Brain microvascular endothelial cell (primary cell): ENCODE measurements around the gene COX7B2.

Experiments used
- DNase-seq: peaks from one replicate; pipeline ENCODE4 v3.0.0-alpha.2; 2020
- H3K27ac ChIP-seq: fragments of 250-450 bp; sonication (Bioruptor Pico); 2 replicates; pipeline ENCODE4 v1.5.1; 2020; ENCODE audit warnings: mild to moderate bottlenecking, moderate library complexity
- H3K27me3 ChIP-seq: fragments of 250-450 bp; sonication (Bioruptor Pico); replicated peaks from 2 replicates; pipeline ENCODE4 v1.5.1; 2020; ENCODE audit warnings: mild to moderate bottlenecking
- H3K36me3 ChIP-seq: fragments of 250-450 bp; sonication (Bioruptor Pico); replicated peaks from 2 replicates; pipeline ENCODE4 v1.5.1; 2020; ENCODE audit warnings: mild to moderate bottlenecking
- H3K4me3 ChIP-seq: 2 replicates; pipeline ENCODE4 v1.5.1; 2011; ENCODE audit warnings: low read depth, mild to moderate bottlenecking, control low read depth, low read length, moderate library complexity
- CTCF ChIP-seq: IDR thresholded peaks from 2 replicates; pipeline ENCODE4 v1.5.1; 2011; ENCODE audit warnings: low read depth, mild to moderate bottlenecking, moderate library complexity, low read length, control low read depth, inconsistent platforms; ENCODE audit errors: missing control alignments
- in situ Hi-C: cut with HindIII; loops from 2 replicates; pipeline ENCODE4 v1.10.0; 2017; ENCODE audit warnings: low sequenced_read_pairs, low pct_ligation_motif_present

The COX7B2 gene

GRCh38 chr4:46715468-46715867, 193.6 kb downstream of the COX7B2 start:
- no peaks in the 10 kb centered on the region for H3K36me3 ChIP-seq
- in situ Hi-C loops = no loop called here
- no peak for DNase-seq
- H3K27ac ChIP-seq = no peak overlapping the region
- no peak for TF ChIP-seq CTCF
- H3K4me3 ChIP-seq = no peak overlapping the region
- H3K27me3 ChIP-seq = no peaks in the 10 kb centered on the region

DNA sequence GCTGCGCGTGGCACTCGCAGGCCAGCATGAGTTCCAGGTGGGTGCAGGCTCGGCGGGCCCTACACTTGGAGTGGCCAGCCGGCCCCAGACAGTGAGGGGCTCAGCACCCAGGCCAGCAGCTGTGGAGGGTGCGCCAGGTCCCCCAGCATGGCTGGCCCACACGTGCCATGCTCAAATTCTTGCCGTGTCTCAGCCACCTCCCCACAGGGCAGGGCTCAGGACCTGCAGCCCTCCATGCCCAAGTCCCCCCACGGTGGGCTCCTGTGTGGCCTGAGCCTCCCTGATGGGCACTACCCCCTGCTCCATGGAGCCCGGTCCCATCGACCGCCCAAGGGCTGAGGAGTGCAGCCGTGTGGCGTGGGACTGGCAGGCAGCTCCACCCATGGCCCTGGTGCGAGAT, 210.2 kb downstream of the COX7B2 start:
- Histone ChIP-seq H3K4me3 (no peak overlapping the region), H3K27ac (no peak overlapping the region)
- no peak for TF ChIP-seq CTCF

More for the DNA sequence above, 210.2 kb downstream of the COX7B2 start:
- H3K27me3 ChIP-seq = no peaks in the 10 kb centered on the region
- in situ Hi-C loops = no loop called here
- H3K36me3 ChIP-seq = no peaks in the 10 kb centered on the region
- DNase-seq = no peak
